HepG2 (cell line): ENCODE results near the gene PSRC1. TPM values are rescaled to one million over a fixed set of nuclear protein-coding genes. Genes with fewer than 3 reads are reported as not detected.
A peak's percentile ranks its signal among the peaks of the same experiment; 100 is the strongest.

Source experiments
- ARID4A ChIP-seq: sonication (generic); formaldehyde crosslinking; IDR thresholded peaks from 2 replicates; pipeline ENCODE4 v1.5.0; 2020; ENCODE audit warnings: mild to moderate bottlenecking, missing genetic modification reagents, borderline replicate concordance
- CTCF ChIP-seq: sonication (generic); formaldehyde crosslinking; IDR thresholded peaks from 2 replicates; pipeline ENCODE4 v1.5.0; 2020; ENCODE audit warnings: mild to moderate bottlenecking, missing genetic modification reagents, moderate library complexity
- HMGXB4 ChIP-seq, 2 experiments: sonication (generic) in 1 of 2; formaldehyde crosslinking in 1 of 2; IDR thresholded peaks; 2 replicates each; pipeline versions ENCODE4 v1.4.0 to v1.6.1; 2018 to 2020; ENCODE audit warnings: missing genetic modification reagents in 2 of 2, borderline replicate concordance in 1 of 2, low read depth in 1 of 2, mild to moderate bottlenecking in 1 of 2, missing biosample characterization in 1 of 2
- KLF15 ChIP-seq: sonication (generic); formaldehyde crosslinking; IDR thresholded peaks from 2 replicates; pipeline ENCODE4 v1.8.1; 2023; ENCODE audit warnings: borderline replicate concordance, mild to moderate bottlenecking, inconsistent platforms, missing genetic modification reagents, mixed read lengths
- SRY ChIP-seq: sonication (generic); formaldehyde crosslinking; IDR thresholded peaks from 2 replicates; pipeline ENCODE4 v1.8.0; 2022; ENCODE audit warnings: mild to moderate bottlenecking, missing genetic modification reagents
- TCF12 ChIP-seq, 2 experiments: fragments of 450-650 bp in 1 of 2; sonication (generic) in 1 of 2; formaldehyde crosslinking in 1 of 2; IDR thresholded peaks; 2 replicates each; pipeline versions ENCODE4 v1.6.1 to v1.8.0; 2017 to 2022; ENCODE audit warnings: antibody characterized with exemption in 1 of 2, mild to moderate bottlenecking in 1 of 2, missing genetic modification reagents in 1 of 2, moderate library complexity in 1 of 2
- TFAP4 ChIP-seq: sonication (generic); IDR thresholded peaks from 2 replicates; pipeline ENCODE4 v1.6.1; 2016; ENCODE audit warnings: low read depth, borderline replicate concordance
- ZFP91 ChIP-seq: sonication (generic); formaldehyde crosslinking; IDR thresholded peaks from 2 replicates; pipeline ENCODE4 v1.9.0; 2022; ENCODE audit warnings: missing genetic modification reagents, mild to moderate bottlenecking, borderline replicate concordance
- ZNF33A ChIP-seq: sonication (generic); formaldehyde crosslinking; IDR thresholded peaks from 2 replicates; pipeline ENCODE4 v1.5.1; 2020; ENCODE audit warnings: missing genetic modification reagents, mild to moderate bottlenecking, moderate library complexity, borderline replicate concordance
- ZNF577 ChIP-seq: sonication (generic); formaldehyde crosslinking; IDR thresholded peaks from 2 replicates; pipeline ENCODE4 v1.4.0; 2020; ENCODE audit warnings: mild to moderate bottlenecking, low read depth, missing genetic modification reagents, borderline replicate concordance
- ZNF788 ChIP-seq: sonication (generic); formaldehyde crosslinking; IDR thresholded peaks from 2 replicates; pipeline ENCODE4 v1.5.0; 2020; ENCODE audit warnings: mild to moderate bottlenecking, missing genetic modification reagents, borderline replicate concordance
- ZXDC ChIP-seq: sonication (generic); formaldehyde crosslinking; IDR thresholded peaks from 2 replicates; pipeline ENCODE4 v1.5.0; 2020; ENCODE audit warnings: mild to moderate bottlenecking, missing genetic modification reagents
- polyA plus RNA-seq, 8 experiments: library from polyadenylated mRNA; depleted of rRNA in 3 of 8; stranded (reverse) in 7 of 8; unstranded in 1 of 8; fragments of >200 nt; fragmentation: Illumina TruSeq in 4 of 8; extraction: Trizol in 4 of 8; gene quantifications; 2 replicates each; pipeline versions ENCODE4 v1.2.1 to v1.2.3, GENCODE V29; 2011 to 2016; ENCODE audit warnings: low read depth in 4 of 8, missing spikeins in 1 of 8, mixed read lengths in 1 of 8; ENCODE audit not compliant: insufficient read depth in 1 of 8
- total RNA-seq, 5 experiments: library from RNA; depleted of rRNA; stranded (reverse); fragments of >200 nt; fragmentation: Illumina TruSeq; extraction: Trizol; gene quantifications; 2 replicates each; pipeline ENCODE4 v1.2.3, GENCODE V29; 2016; ENCODE audit warnings: low read depth in 1 of 5

The PSRC1 gene
- total and polyA plus RNA-seq, 2 of the 13 experiments (the other 11 are each of a cell fraction or from before 2014, with no cell fraction given): 28.6 to 30.3 TPM

GRCh38 chr1:109239409-109240068 is 43.4 kb downstream of the PSRC1 start (continued):
- 0 out of 2 replicates have a peak, but pooled peaks have one; percentile 20 for TF ChIP-seq ARID4A (CRISPR knock-in tag)
- TF ChIP-seq SRY: no peak
- no peak for TF ChIP-seq ZNF577 (CRISPR knock-in tag)
- peak; percentile 65; the same call in 1 of the 2 replicates for TF ChIP-seq TFAP4
- peak; percentile 42; the same call in 1 of the 2 replicates for TF ChIP-seq ZFP91 (CRISPR knock-in tag)
- TF ChIP-seq HMGXB4 (CRISPR knock-in tag; IDR thresholded peaks at IDR 0.05; ENCODE audit: borderline replicate concordance in 1 of 2, low read depth in 1 of 2): peak in 1 of 2 experiments; percentile 46; a peak in 1 of 4 replicates
- TF ChIP-seq ZXDC (CRISPR knock-in tag): no peak
- TF ChIP-seq KLF15: no peak
- TF ChIP-seq CTCF: peak; percentile 83
- no peak for TF ChIP-seq TCF12 (IDR thresholded peaks at IDR 0.05)
- TF ChIP-seq TCF12 (CRISPR knock-in tag; IDR thresholded peaks at IDR 0.05): no peak
- TF ChIP-seq ZNF788 (CRISPR knock-in tag): peak; percentile 23; the same call in 1 of the 2 replicates
- no peak for TF ChIP-seq ZNF33A (CRISPR knock-in tag)
